8988T (cell line): Measurements from ENCODE around the gene METTL9.
"Not testable (repeated sequence)": the region's sequence is repeated elsewhere in the genome, so short reads cannot be mapped to it uniquely, and the experiment has no call there.

Experiments used
- DNase-seq: peaks from one replicate; pipeline ENCODE4 v3.0.0; 2011

Gene METTL9

GRCh38 chr16:21667575-21667974 is 68.2 kb downstream of the METTL9 start:
- no peak for DNase-seq

DNA sequence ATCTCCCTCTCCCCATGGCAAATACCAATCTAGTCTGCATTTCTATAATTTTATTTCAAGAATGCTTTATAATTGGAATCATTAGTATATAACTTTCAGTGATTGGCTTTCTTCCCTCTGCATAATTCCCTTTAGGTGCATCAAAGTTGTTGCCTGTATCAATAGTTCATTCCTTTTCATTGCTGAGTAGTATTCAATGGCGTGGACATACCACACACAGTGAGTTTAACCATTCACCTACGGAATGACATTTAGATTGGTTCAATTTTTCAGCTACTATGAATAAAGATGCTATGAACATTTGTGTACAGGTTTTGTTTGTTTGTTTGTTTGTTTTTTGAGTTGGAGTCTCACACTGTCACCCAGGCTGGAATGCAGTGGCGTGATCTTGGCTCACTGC is 74.1 kb downstream of the METTL9 start:
- no peak for DNase-seq

DNA sequence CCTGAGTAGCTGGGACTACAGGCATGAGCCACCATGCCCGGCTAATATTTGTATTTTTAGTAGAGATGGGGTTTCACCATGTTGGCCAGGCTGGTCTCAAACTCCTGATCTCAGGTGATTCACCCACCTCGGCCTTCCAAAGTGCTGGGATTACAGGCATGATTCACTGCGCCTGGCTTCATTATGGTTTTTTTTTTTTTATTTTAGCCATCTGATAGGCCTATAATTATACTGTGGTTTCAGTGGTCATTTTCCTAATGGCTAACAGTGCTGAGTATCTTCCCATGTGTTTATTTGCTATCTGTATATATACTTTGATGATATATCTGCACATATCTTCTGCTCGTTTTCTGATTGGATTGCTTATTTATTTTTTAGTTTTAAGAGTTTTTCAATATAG is 75.1 kb downstream of the METTL9 start:
- not testable (repeated sequence) for DNase-seq

DNA sequence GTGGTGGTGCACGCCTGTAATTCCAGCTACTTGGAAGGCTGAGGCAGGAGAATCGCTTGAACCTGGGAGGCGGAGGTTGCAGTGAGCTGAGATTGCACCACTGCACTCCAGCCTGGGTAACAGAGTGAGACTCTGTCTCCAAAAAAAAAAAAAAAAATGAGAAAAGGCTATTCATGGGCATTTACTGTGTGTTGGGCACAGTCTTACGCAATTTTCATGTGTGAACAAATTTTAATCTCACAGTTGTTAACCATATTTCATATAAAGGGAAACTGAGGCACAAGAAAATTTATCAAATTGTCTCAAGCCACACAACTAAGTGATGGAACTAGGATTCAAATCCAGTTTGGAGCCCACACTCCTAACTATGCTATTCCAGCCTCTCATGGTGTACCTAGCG is 81.3 kb downstream of the METTL9 start:
- not testable (repeated sequence) for DNase-seq

DNA sequence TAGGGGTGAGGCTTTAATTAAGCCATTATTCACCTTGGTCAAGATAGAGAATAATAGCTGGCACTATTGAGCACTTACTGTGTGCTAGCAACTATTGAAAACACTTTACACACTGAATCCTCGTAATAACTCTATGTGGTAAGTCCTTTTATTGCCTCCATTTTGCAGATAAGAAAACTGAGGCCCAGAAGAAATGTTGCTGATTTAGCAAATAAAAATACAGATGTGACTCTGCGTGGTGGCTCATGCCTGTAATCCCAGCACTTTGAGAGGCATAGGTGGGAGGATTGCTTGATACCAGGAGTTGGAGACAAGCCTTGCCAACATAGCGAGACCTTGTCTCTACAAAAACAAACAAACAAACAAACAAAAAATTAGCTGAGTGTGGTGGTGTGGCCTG is 83.8 kb downstream of the METTL9 start:
- no peak for DNase-seq

- no peak for DNase-seq
These were observed 84.8 kb downstream of the METTL9 start for GRCh38 chr16:21684199-21684598.

- no peak for DNase-seq
These were observed 85.7 kb downstream of the METTL9 start for GRCh38 chr16:21685034-21685455.

DNA sequence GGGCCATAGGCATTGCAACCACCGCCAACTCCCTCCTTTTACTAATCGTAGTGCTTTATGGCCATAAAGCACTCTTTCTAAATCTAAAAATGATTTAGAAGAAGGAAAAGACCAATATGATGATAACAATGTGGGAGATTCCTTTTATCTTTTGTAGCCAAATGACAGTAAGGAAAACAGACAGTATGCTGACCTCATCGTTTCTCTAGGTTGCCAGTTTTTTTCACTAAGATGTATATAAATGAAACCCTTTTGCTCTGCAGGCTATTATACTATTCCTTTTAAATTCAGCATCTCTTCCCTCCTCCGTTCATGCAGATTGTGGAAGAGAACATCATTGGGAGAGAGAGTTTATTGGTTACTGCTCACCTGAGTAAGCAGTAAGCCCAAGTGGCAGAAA is 89.7 kb downstream of the METTL9 start:
- DNase-seq = no peak

DNA sequence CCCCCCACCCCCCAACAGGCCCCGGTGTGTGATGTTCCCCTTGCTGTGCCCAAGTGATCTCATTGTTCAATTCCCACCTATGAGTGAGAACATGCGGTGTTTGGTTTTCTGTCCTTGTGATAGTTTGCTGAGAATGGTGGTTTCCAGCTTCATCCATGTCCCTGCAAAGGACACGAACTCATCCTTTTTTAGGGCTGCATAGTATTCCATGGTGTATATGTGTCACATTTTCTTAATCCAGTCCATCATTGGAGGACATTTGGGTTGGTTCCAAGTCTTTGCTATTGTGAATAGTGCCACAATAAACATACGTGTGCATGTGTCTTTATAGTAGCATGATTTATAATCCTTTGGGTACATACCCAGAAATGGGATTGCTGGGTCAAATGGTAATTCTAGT is 91.6 kb downstream of the METTL9 start:
- not testable (repeated sequence) for DNase-seq

DNA sequence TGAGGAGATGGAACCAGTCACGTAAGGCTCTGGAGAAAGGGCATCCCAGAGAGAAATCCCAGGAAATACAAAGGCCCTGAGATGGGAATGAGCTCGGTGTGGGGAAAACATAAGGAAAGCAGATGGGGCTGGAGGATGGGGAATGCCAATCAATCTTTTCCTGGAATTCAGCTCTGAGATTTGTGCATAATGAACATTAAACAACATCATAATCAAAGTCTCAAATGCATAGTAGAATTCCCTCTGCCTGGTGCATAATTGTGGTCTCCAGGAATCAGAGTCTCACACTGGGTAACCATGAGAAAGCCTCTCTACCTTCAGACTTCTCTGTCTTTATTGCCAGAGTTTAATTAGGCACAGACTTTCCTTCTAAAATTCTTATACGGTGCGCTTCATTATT is 95.2 kb downstream of the METTL9 start:
- no peak for DNase-seq

- DNase-seq = no peak
These were observed 97.7 kb downstream of the METTL9 start for GRCh38 chr16:21697032-21697431.

- no peak for DNase-seq
These were observed 99.0 kb downstream of the METTL9 start for GRCh38 chr16:21698169-21699032.

DNA sequence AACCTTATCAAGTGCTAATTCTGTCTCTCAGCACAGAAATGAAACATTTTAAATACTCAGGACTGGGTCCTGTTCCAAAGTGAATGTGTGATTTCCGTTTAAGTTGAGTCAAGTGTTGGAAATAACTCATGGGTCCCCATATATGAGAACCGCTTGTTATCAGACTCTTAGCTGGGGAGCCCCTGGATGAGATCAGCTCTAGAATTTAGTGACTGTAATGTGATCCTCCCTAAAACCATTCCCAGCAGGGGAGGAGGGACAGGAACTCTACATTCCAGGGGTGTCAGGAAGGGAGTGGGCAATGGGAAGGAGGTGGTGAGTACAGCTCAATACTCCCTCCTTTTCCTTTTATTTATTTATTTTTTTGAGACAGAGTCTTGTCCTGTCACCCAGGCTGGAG is 101.9 kb downstream of the METTL9 start:
- no peak for DNase-seq

GRCh38 chr16:21702276-21702675 is 102.9 kb downstream of the METTL9 start:
- DNase-seq = no peak

GRCh38 chr16:21703156-21703555 is 103.8 kb downstream of the METTL9 start:
- DNase-seq = no peak

- no peak for DNase-seq
These were observed 104.3 kb downstream of the METTL9 start for GRCh38 chr16:21703589-21704174.

DNA sequence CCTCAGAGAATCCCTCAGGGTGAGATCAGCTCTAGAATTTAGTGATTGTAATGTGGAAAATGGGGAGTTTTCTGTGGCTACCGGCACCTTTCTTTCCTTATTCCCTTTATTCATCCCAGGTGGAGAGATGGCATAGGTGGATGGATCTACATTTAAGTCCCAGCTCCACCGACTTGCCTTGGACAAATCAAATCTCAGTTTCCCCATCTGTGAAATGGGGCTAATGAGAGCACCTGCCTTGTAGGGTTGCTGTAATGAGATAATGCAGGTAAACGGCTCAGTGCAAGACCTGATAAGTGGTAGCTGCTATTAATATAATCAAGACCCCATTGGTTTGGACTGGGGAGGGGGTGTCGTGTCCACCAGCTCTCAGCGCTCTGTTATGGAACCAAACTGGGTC is 104.9 kb downstream of the METTL9 start:
- no peak for DNase-seq

- no peak for DNase-seq
These were observed 105.4 kb downstream of the METTL9 start for GRCh38 chr16:21704733-21705132.
